ENCODE results near the gene SPDYA. TPM values are rescaled to one million over a fixed set of nuclear protein-coding genes. Genes with fewer than 3 reads are reported as not detected.

The SPDYA gene
- total RNA-seq, 1 donor from 2014 or later, result 1.9 TPM

- H3K4me3 ChIP-seq, result no peak overlapping the region
- H3K36me3 ChIP-seq, result no peaks in the 10 kb centered on the region
- no peak overlapping the region for H3K27ac ChIP-seq
- no peak for TF ChIP-seq CTCF (IDR thresholded peaks at IDR 0.05)
- no peaks in the 10 kb centered on the region for H3K4me1 ChIP-seq
- intact Hi-C loops (cut with DNase I), result no loop called here
- no peaks in the 10 kb centered on the region for H3K9me3 ChIP-seq
- DNase-seq, result no peak
- ATAC-seq, result no peak
- no peaks in the 10 kb centered on the region for H3K27me3 ChIP-seq (ENCODE audit: low read depth)
Measured at GRCh38 chr2:28824870-28825269, 14.2 kb downstream of the SPDYA start.

- no peak overlapping the region for H3K4me3 ChIP-seq
- no peaks in the 10 kb centered on the region for H3K27me3 ChIP-seq (ENCODE audit: low read depth)
- intact Hi-C loops (cut with DNase I), result no loop called here
- H3K27ac ChIP-seq, result no peak overlapping the region
- no peak for ATAC-seq
- TF ChIP-seq CTCF (IDR thresholded peaks at IDR 0.05), result no peak
- no peaks in the 10 kb centered on the region for H3K36me3 ChIP-seq
- H3K9me3 ChIP-seq, result no peaks in the 10 kb centered on the region
- no peak for DNase-seq
- H3K4me1 ChIP-seq, result no peaks in the 10 kb centered on the region
Measured at GRCh38 chr2:28828382-28828781, 17.7 kb downstream of the SPDYA start.

GRCh38 chr2:28833740-28834470 is 23.3 kb downstream of the SPDYA start:
- Histone ChIP-seq H3K27me3 (ENCODE audit: low read depth) (no peaks in the 10 kb centered on the region), H3K4me3 (no peak overlapping the region), H3K4me1 (no peaks in the 10 kb centered on the region), H3K36me3 (no peaks in the 10 kb centered on the region), H3K27ac (no peak overlapping the region), H3K9me3 (no peaks in the 10 kb centered on the region)
- intact Hi-C loops (cut with DNase I), result no loop called here
- no peak for DNase-seq
- no peak for TF ChIP-seq CTCF (IDR thresholded peaks at IDR 0.05)
- ATAC-seq, result no peak

GRCh38 chr2:28835781-28836180 is 25.1 kb downstream of the SPDYA start:
- Histone ChIP-seq H3K9me3 (no peaks in the 10 kb centered on the region), H3K27me3 (ENCODE audit: low read depth) (no peaks in the 10 kb centered on the region), H3K36me3 (no peaks in the 10 kb centered on the region), H3K27ac (no peak overlapping the region), H3K4me3 (no peak overlapping the region), H3K4me1 (no peaks in the 10 kb centered on the region)
- no peak for DNase-seq
- no peak for TF ChIP-seq CTCF (IDR thresholded peaks at IDR 0.05)
- intact Hi-C loops (cut with DNase I), result no loop called here
- no peak for ATAC-seq

- no peak for TF ChIP-seq CTCF (IDR thresholded peaks at IDR 0.05)
- no peak for ATAC-seq
Measured at GRCh38 chr2:28838971-28839370, 28.3 kb downstream of the SPDYA start.

More at GRCh38 chr2:28838971-28839370, 28.3 kb downstream of the SPDYA start:
- H3K27me3 ChIP-seq (ENCODE audit: low read depth), result no peaks in the 10 kb centered on the region
- no peak overlapping the region for H3K4me3 ChIP-seq
- no peaks in the 10 kb centered on the region for H3K4me1 ChIP-seq
- DNase-seq, result no peak
- no peak overlapping the region for H3K27ac ChIP-seq
- no peaks in the 10 kb centered on the region for H3K36me3 ChIP-seq
- H3K9me3 ChIP-seq, result no peaks in the 10 kb centered on the region
- intact Hi-C loops (cut with DNase I), result no loop called here

Measured in lower lobe of right lung (tissue), 2 donors.